Stimulated activated CD4-positive, alpha-beta T cell treated with anti-CD3 and anti-CD28 coated beads, Interleukin-4, amount 100 ng/mL, for 1 hour (primary cell): ENCODE results near the gene NRIP2.
A peak's percentile ranks its signal among the peaks of the same experiment; 100 is the strongest.
"Not testable (repeated sequence)": the region's sequence is repeated elsewhere in the genome, so short reads cannot be mapped to it uniquely, and the experiment has no call there.

ENCODE experiments used
- DNase-seq: peaks from one replicate; pipeline ENCODE4 v3.0.0-alpha.2; 2020

The NRIP2 gene

GRCh38 chr12:2834581-2835491 is at the start of gene NRIP2:
TSS of gene NRIP2 (minus strand) at chr12:2835035. CDS start at chr12:2834983, 52 bp downstream.
- DNase-seq = no peak

- no peak for DNase-seq
These were observed 45.0 kb upstream of the NRIP2 start for GRCh38 chr12:2879853-2880252.

DNA sequence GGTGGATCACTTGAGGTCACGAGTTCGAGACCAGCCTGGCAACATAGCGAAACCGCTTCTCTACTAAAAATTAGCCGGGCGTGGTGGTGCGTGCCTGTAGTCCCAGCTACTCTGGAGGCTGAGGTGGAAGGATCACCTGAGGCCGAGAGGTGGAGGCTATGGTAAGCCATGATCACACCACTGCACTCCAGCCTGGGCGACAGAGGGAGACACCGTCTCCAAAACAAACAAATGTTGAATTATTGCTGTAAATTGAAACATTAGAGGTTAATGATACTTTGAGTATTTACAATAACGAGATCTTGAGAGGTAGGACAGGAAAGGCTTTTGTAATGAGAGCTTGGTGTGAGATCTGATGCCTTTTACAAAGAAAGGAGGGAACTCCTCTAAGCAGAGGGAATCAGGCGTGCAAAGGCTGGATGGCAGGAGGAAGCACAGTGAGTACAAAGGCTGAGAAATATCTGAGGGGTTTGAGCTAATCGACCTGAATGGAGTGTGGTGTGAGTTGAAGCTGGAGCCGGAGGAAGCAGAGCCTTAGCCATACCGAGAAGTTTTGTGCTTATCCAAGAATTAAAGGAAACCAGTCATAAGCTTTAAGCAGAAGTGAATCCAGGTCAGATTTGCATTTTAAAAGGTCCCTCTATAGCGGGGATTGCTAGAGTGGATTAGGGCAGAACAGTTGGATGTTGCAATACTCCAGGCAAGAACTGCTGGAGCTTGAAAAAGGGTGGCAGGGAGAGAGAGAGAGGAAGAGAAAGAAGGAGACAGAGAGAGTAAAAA is 43.3 kb upstream of the NRIP2 start:
- peak; percentile 3 for DNase-seq

DNA sequence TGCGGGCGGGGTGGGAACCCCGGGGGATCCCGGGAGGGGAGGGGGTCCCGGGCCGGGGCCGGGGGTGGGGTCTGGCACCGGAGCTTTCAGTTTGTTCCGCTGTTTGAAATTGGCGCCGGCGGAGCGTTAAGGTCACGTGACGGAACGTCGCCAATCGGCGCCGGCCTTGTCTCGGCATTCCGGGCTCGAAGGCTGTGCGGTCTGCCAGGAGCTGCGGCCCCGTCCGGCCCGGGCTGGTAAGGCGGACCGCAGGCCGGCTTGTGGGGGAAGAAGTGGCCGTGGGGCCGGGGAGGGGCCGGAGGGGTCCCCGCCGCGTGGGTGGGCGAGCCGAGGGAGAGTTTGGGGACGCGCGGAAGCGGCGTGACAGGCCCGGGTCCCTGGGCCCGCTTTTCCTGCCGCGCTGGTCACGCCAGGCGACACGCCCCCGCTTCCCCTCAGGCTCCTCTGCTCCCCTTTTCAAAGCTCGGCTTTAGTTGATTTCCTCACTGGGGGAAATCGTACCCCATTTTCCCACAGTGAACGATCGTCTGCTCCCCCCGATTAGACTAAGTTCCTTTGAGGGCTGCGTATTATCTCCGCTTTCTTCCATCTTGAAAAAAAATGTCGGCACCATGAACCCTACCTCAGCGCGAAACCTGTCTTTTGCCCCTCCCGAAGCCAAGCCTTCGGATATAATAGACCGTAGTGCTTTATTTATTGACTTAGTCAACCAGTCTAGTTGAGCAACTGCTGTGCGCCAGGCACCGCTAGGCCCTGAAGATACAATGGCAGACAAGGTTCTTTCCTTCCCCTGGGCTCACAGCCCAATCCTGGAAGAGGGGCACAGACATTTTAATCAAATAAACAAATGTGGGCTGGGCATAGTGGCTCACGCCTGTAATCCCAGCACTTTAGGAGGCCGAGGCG is 42.5 kb upstream of the NRIP2 start, which contains the start of the genes FOXM1 and RHNO1:
TSS of gene FOXM1 (minus strand) at position 128 of the 906 bp plus-strand sequence. CDS start 2,696 bp downstream, outside the sequence.
TSS of gene RHNO1 (plus strand) at position 177 of the 906 bp plus-strand sequence. CDS start 8,144 bp downstream, outside the sequence.
- DNase-seq = peak; percentile 85

DNA sequence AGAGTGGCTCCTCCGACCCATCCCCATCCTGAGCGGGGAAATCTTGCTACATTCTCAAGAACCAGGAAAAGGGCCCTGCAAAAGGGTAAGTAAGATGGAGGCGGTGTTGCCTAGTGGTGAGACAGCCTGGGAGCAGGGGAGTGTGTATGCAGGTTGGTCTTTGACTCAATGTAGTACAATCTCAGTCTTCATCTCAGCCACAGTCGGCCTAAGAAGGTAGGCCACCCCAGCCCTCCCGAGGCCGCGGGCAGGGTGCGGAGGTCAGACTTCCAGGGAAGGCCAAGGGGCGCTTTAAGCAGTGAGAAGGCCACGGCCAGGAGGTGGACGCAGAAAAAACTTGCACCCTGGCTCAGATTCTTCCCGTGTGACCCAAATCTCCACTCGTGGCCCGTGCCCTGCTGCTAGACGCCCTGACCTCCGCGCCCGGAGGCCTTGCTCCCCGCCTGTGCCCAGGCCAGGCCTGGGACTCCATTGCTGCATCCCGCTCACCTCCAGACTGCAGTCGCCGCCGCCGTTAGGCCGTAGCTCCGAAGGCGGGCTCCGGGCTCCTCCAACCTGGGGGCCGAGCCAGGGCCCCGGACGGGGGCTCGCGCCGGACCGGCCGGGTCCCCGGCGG is 41.7 kb upstream of the NRIP2 start:
- no peak for DNase-seq

GRCh38 chr12:2868986-2869632 is 34.3 kb upstream of the NRIP2 start:
- not testable (repeated sequence) for DNase-seq

- DNase-seq = no peak
These were observed 29.4 kb upstream of the NRIP2 start for GRCh38 chr12:2864198-2864597.

DNA sequence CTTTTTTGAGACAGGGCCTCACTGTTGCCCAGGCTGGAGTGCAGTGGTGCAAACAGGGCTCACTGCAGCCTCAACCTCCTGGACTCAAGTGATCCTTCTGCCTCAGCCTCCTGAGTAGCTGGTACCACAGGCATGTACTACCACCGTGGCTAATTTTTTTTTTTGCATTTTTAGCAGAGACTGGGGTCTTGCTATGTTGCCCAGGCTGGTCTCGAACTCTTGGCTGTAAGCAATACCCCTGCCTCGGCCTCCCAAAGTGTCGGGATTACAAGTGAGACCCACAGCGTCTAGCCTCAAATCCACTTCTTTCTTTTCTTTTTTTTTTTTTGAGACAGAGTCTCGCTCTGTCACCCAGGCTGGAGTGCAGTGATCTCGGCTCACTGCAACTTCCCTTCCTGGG is 28.6 kb upstream of the NRIP2 start:
- DNase-seq = not testable (repeated sequence)

DNA sequence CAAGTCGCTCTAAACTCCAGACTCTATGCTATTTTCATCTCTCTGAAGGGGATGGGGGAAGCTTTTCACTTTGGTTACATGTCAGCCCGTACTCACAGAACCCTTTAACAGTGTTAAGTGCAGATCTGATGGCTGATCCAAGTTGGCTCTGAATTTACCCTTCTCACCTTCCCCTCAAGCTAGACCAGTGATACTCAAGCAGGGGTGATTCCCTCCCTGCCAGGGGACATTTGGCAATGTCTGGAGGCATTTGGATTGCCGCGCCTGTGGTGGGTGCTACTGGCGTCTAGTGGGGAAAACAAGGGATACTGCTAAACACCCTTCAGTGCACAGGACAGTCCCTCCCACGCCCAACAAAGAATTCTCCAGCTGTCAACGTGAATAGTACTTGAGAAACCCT is 28.0 kb upstream of the NRIP2 start:
- no peak for DNase-seq

DNA sequence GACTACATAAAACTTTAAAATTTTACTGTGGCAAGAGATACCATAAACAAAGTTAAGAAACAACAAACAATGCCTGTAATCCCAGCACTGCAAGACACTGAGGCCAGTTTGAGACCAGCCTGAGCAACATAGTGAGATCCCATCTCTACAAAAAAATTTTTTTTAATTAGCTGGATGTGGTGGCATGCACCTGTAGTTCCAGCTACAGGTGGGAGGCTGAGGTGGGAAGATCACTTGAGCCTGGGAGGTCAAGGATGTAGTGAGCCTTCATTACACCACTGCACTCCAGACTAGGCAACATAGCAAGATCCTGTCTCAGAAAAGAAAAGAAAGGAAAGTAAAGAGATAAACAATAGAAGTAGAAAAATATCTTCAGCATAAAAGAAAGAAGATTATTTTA is 25.3 kb upstream of the NRIP2 start:
- DNase-seq = no peak

- no peak for DNase-seq
These were observed 24.1 kb upstream of the NRIP2 start for GRCh38 chr12:2858944-2859421.

DNA sequence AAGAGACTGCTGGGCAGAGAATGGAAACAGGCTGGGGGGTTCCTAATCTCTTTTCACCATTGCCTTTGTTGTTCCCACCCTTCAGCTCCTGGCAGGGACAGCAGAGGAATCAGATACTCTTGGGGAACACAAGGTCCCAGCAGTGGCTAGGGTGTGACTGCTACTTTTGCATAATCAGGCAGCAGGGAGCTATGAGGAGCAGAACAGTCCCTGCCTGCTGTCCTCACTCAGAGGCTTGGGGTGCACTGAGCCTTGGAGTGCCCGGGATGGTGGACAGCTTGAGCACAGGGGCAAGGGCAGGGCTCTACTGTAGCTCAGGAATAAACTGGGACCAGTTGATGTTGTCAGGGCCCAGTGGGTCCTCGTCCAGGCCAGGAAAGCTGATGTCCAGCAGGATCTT is 23.5 kb upstream of the NRIP2 start:
- no peak for DNase-seq

GRCh38 chr12:2857576-2857975 is 22.7 kb upstream of the NRIP2 start:
- DNase-seq = no peak

DNA sequence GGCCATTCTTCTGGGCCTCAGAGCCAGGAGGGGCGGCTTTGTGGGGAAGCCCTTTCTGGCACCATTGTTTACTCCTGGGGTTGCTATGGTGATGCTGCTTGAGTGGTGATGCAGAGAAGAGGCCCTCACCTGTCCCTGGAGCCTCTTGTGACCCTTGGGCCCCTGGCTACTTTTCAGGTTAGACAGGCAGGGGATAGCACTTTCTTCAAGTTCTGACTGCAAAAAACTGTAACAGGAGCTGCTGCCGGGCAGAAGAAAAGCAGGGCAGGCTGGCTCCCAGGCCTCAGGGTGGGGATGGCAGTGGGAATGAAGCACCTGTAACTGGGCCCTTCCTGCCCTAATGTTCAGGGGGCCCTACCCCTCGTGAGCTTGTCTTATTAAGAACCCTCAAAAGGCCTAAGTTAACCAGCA is 22.2 kb upstream of the NRIP2 start, which contains the start of gene TEX52:
TSS of gene TEX52 (minus strand) at position 19 of the 411 bp plus-strand sequence. CDS start at position 6, 13 bp downstream.
- DNase-seq = no peak

DNA sequence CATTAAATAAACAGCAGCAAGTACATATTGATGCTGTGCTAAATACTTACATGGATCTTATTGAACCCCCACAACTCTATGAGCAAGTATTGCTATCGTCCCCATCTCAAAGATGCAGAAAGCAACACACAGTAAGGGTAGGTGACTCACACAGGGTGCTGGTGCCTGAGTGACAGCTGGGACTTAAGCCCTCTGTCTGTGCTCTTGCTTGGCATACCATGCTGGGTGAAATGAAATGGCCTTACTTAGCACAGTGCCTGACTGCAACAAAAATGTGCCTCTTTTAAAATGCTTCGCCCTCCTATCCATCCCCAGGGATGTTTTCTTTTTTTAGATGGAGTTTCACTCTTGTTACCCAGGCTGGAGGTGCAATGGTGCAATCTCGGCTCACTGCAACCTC is 21.2 kb upstream of the NRIP2 start:
- DNase-seq = no peak

DNA sequence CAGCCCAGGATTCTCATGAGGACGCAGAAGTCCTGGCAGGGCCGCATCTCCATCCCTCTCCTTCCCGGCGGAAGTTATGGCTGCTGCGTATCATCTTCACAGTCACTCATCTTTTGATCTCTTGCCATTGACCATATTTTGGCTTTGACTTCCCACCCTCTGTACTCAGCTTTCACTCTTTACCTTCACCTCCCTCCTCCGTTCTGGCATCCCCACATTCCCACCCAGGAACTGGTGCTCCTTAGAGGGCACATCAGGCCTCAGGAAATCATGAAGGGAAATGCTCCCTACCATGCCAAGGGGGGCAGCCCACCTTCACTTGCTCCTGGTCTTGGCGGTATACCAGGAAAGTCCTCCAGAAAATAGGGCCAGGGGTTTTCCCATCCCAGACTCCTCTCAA is 20.7 kb upstream of the NRIP2 start:
- no peak for DNase-seq

DNA sequence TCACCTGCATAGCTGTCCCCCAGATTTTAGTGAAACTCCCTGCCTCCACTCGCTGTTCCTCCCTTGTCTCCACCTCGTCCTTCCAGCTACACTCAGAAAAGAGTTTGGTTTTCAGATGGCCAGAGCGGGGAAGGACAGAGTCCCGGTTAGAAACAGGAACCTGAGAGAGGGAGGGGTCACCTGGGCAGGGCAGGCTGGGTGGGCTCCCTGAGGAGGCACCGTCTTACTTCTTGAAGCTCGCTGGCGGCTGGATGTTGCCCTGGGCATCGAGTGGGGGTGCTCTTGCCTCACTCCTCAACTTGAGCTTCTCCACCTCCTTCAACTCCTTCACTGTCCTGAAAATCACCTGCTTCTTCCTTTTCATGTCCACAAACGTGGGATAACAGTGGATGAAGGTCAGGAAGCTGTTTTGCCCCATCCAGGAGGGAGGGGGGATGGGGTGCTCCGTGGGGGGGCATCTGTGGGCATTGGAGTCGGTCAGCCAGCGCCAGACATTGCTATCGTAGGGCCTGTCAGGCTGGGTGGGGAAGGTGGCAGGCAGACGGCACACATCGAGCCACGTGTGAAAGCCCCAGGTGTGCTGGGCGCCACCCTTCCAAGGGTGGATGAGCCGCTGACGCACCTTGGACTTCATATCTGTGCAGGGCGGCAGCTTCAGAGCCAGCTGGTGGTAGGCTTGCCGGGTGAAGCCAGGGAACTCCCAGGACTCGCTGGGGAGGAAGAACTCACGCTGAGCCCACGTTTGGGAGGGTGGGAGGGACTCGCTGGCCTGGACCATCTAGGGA is 20.0 kb upstream of the NRIP2 start:
- no peak for DNase-seq

- peak; percentile 59 for DNase-seq
These were observed 18.8 kb upstream of the NRIP2 start for GRCh38 chr12:2853626-2854025.

GRCh38 chr12:2851931-2852330 is 17.1 kb upstream of the NRIP2 start:
- DNase-seq = no peak

- no peak for DNase-seq
These were observed 10.4 kb upstream of the NRIP2 start for GRCh38 chr12:2845280-2845679.
